Suppressor macrophage treated with lipopolysaccharide for 1 hour (primary cell): ENCODE data around the gene SFMBT1.
A peak's percentile ranks its signal among the peaks of the same experiment; 100 is the strongest.

ENCODE experiments used
- DNase-seq, 3 donors: peaks; one replicate each; pipeline ENCODE4 v3.0.0-alpha.2; 2020 to 2022

SFMBT1 gene

GRCh38 chr3:52915294-52915693 lies 130.6 kb downstream of the SFMBT1 start:
- peak; percentile 67 to 92 (median 79) for DNase-seq

- DNase-seq: no peak
Measured at GRCh38 chr3:52912885-52913731, 132.8 kb downstream of the SFMBT1 start.

GRCh38 chr3:52910823-52911222 lies 135.1 kb downstream of the SFMBT1 start:
- DNase-seq: no peak

GRCh38 chr3:52907497-52907896 lies 138.4 kb downstream of the SFMBT1 start:
- DNase-seq: no peak

GRCh38 chr3:52904552-52904951 lies 141.3 kb downstream of the SFMBT1 start:
- no peak for DNase-seq

- DNase-seq: no peak
Measured at GRCh38 chr3:52904000-52904399, 141.9 kb downstream of the SFMBT1 start.

- peak; percentile 86 to 95 (median 90) for DNase-seq
Measured at GRCh38 chr3:52897130-52898122, 148.4 kb downstream of the SFMBT1 start, which contains the start of gene STIMATE. STIMATE (minus strand) TSS chr3:52897548; CDS start chr3:52897450, 98 bp downstream.

- peak in 2 of 3 donors; percentile 25 to 41 for DNase-seq
Measured at GRCh38 chr3:52896613-52897012, 149.3 kb downstream of the SFMBT1 start.

GRCh38 chr3:52896151-52896550 lies 149.7 kb downstream of the SFMBT1 start:
- peak; percentile 45 to 65 (median 51) for DNase-seq

GRCh38 chr3:52895418-52895817 lies 150.5 kb downstream of the SFMBT1 start:
- DNase-seq: peak; percentile 52 to 68 (median 63)

GRCh38 chr3:52894756-52895155 lies 151.1 kb downstream of the SFMBT1 start:
- no peak for DNase-seq

- DNase-seq: no peak
Measured at GRCh38 chr3:52893723-52894122, 152.2 kb downstream of the SFMBT1 start.

- peak; percentile 80 to 97 (median 85) for DNase-seq
Measured at GRCh38 chr3:52892625-52893311, 153.1 kb downstream of the SFMBT1 start.

- no peak for DNase-seq
Measured at GRCh38 chr3:52892290-52892624, 153.6 kb downstream of the SFMBT1 start.

GRCh38 chr3:52891615-52892081 lies 154.2 kb downstream of the SFMBT1 start:
- peak; percentile 85 to 93 (median 90) for DNase-seq

- DNase-seq: no peak
Measured at GRCh38 chr3:52891164-52891563, 154.7 kb downstream of the SFMBT1 start.

GRCh38 chr3:52890735-52891134 lies 155.1 kb downstream of the SFMBT1 start:
- DNase-seq: peak; percentile 62 to 69 (median 66)

GRCh38 chr3:52889901-52890300 lies 156.0 kb downstream of the SFMBT1 start:
- DNase-seq: no peak

GRCh38 chr3:52887166-52887565 lies 158.7 kb downstream of the SFMBT1 start:
- no peak for DNase-seq

GRCh38 chr3:52886049-52886730 lies 159.7 kb downstream of the SFMBT1 start:
- DNase-seq: no peak

- no peak for DNase-seq
Measured at GRCh38 chr3:52882377-52882776, 163.5 kb downstream of the SFMBT1 start.

- no peak for DNase-seq
Measured at GRCh38 chr3:52881871-52882270, 164.0 kb downstream of the SFMBT1 start.
